Smooth muscle cell (in vitro differentiated cells): ENCODE results near the gene DNAH6. TPM values are rescaled to one million over a fixed set of nuclear protein-coding genes. Genes with fewer than 3 reads are reported as not detected.

Experiments
- DNase-seq: peaks from one replicate; lab custom pipeline; 2025; ENCODE audit not compliant: unreplicated experiment; lab: John Stamatoyannopoulos, UW
- H2AFZ ChIP-seq: fragments of 200-600 bp; sonication (generic); 2 replicates; pipeline ENCODE4 v1.6.0; 2016; ENCODE audit warnings: antibody characterized with exemption, low read depth, mild to moderate bottlenecking
- H3F3A ChIP-seq: fragments of 200-600 bp; sonication (generic); 2 replicates; pipeline ENCODE4 v1.6.0; 2017; ENCODE audit warnings: antibody characterized with exemption, low read depth
- H3K27ac ChIP-seq: fragments of 200-600 bp; sonication (generic); 2 replicates; pipeline ENCODE4 v1.5.1; 2016; ENCODE audit warnings: low read depth, mild to moderate bottlenecking
- H3K27me3 ChIP-seq: fragments of 200-600 bp; sonication (generic); 2 replicates; pipeline ENCODE4 v1.6.1; 2016; ENCODE audit warnings: low read depth, mild to moderate bottlenecking
- H3K36me3 ChIP-seq: fragments of 200-600 bp; sonication (generic); 2 replicates; pipeline ENCODE4 v1.5.1; 2016; ENCODE audit warnings: low read depth
- H3K4me1 ChIP-seq: fragments of 200-600 bp; sonication (generic); 2 replicates; pipeline ENCODE4 v1.5.1; 2016; ENCODE audit warnings: low read depth
- H3K4me2 ChIP-seq: fragments of 200-600 bp; sonication (generic); 2 replicates; pipeline ENCODE4 v1.6.0; 2016; ENCODE audit warnings: mild to moderate bottlenecking
- H3K4me3 ChIP-seq: fragments of 200-600 bp; sonication (generic); 2 replicates; pipeline ENCODE4 v1.5.1; 2016; ENCODE audit warnings: mild to moderate bottlenecking
- H3K79me2 ChIP-seq: fragments of 200-600 bp; sonication (generic); 2 replicates; pipeline ENCODE4 v1.6.0; 2016; ENCODE audit warnings: low read depth, mild to moderate bottlenecking
- H3K9ac ChIP-seq: fragments of 200-600 bp; sonication (generic); 2 replicates; pipeline ENCODE4 v1.6.0; 2016; ENCODE audit warnings: low read depth
- H3K9me3 ChIP-seq: fragments of 200-600 bp; sonication (generic); replicated peaks from 2 replicates; pipeline ENCODE4 v1.5.1; 2016; ENCODE audit warnings: low read depth
- H4K20me1 ChIP-seq: fragments of 200-600 bp; sonication (generic); 2 replicates; pipeline ENCODE4 v1.6.0; 2016; ENCODE audit warnings: low read depth
- CTCF ChIP-seq: fragments of 200-600 bp; sonication (generic); IDR thresholded peaks from 2 replicates; pipeline ENCODE4 v1.5.1; 2017; ENCODE audit warnings: borderline replicate concordance, mild to moderate bottlenecking, antibody characterized with exemption; ENCODE audit not compliant: insufficient read depth, poor library complexity, severe bottlenecking
- WGBS: methylation state at CpG from one replicate; pipeline ENCODE4 v1.1.7; 2016; ENCODE audit warnings: low lambda C conversion rate; 5-methylcytosine and 5-hydroxymethylcytosine counted together
- polyA plus RNA-seq: library from polyadenylated mRNA; unstranded; fragments of >200 nt; fragmentation: Nextera tagmentation; extraction: Ambion mirVana; gene quantifications from 2 replicates; pipeline ENCODE4 v1.2.1, GENCODE V29; 2016
- total RNA-seq: library from RNA; depleted of rRNA; stranded (reverse); fragments of >200 nt; gene quantifications from 2 replicates; pipeline ENCODE4 v1.2.3, GENCODE V29; 2014

Gene DNAH6
- total and polyA plus RNA-seq, 2 experiments from 2014 or later: 0.27 to 0.96 TPM

GRCh38 chr2:84613082-84613481 lies 96.8 kb downstream of the DNAH6 start:
- no peaks in the 10 kb centered on the region for H3F3A ChIP-seq
- no peaks in the 10 kb centered on the region for H3K9me3 ChIP-seq
- H3K4me3 ChIP-seq: no peak overlapping the region
- TF ChIP-seq CTCF: no peak
- no peak overlapping the region for H3K4me2 ChIP-seq
- no peak overlapping the region for H2AFZ ChIP-seq
- no peak for DNase-seq
- H3K36me3 ChIP-seq: no peaks in the 10 kb centered on the region
- H4K20me1 ChIP-seq: no peaks in the 10 kb centered on the region
- no peaks in the 10 kb centered on the region for H3K4me1 ChIP-seq
- 55% methylated on average over 2 of the region's 2 CpGs for WGBS
- no peaks in the 10 kb centered on the region for H3K79me2 ChIP-seq
- no peaks in the 10 kb centered on the region for H3K27me3 ChIP-seq
- H3K9ac ChIP-seq: no peak overlapping the region
- H3K27ac ChIP-seq: no peak overlapping the region

- DNase-seq: no peak
- H3K36me3 ChIP-seq: no peaks in the 10 kb centered on the region
- H3F3A ChIP-seq: no peaks in the 10 kb centered on the region
- H3K27me3 ChIP-seq: no peaks in the 10 kb centered on the region
- H3K4me1 ChIP-seq: no peaks in the 10 kb centered on the region
- H3K9me3 ChIP-seq: no peaks in the 10 kb centered on the region
- no peak overlapping the region for H2AFZ ChIP-seq
- WGBS: 81% methylated on average over 4 of the region's 4 CpGs
- H3K4me3 ChIP-seq: no peak overlapping the region
- no peak for TF ChIP-seq CTCF
- H3K9ac ChIP-seq: no peak overlapping the region
- no peak overlapping the region for H3K4me2 ChIP-seq
- H4K20me1 ChIP-seq: no peaks in the 10 kb centered on the region
- no peaks in the 10 kb centered on the region for H3K79me2 ChIP-seq
- no peak overlapping the region for H3K27ac ChIP-seq
These were observed 103.6 kb downstream of the DNAH6 start for GRCh38 chr2:84619794-84620371.

- WGBS: 66% methylated on average over 2 of the region's 2 CpGs
- no peak for DNase-seq
- Histone ChIP-seq H3K27me3 (peaks cover 3% of the 10 kb centered on the region), H3K9ac (no peak overlapping the region), H2AFZ (no peak overlapping the region), H4K20me1 (no peaks in the 10 kb centered on the region), H3K4me1 (no peaks in the 10 kb centered on the region), H3K9me3 (no peaks in the 10 kb centered on the region), H3K4me3 (no peak overlapping the region), H3K36me3 (no peaks in the 10 kb centered on the region), H3K4me2 (no peak overlapping the region), H3K79me2 (no peaks in the 10 kb centered on the region), H3F3A (no peaks in the 10 kb centered on the region), H3K27ac (no peak overlapping the region)
- TF ChIP-seq CTCF: no peak
These were observed 112.2 kb downstream of the DNAH6 start for GRCh38 chr2:84628486-84628885.

GRCh38 chr2:84629550-84629949 lies 113.3 kb downstream of the DNAH6 start:
- no peaks in the 10 kb centered on the region for H4K20me1 ChIP-seq
- no peak for DNase-seq
- no peaks in the 10 kb centered on the region for H3K79me2 ChIP-seq
- no peaks in the 10 kb centered on the region for H3K9me3 ChIP-seq
- TF ChIP-seq CTCF: no peak
- H3K27me3 ChIP-seq: peaks cover 12% of the 10 kb centered on the region
- no peak overlapping the region for H3K4me2 ChIP-seq
- H3K27ac ChIP-seq: no peak overlapping the region
- H2AFZ ChIP-seq: no peak overlapping the region
- no peaks in the 10 kb centered on the region for H3F3A ChIP-seq
- no peaks in the 10 kb centered on the region for H3K36me3 ChIP-seq
- no peaks in the 10 kb centered on the region for H3K4me1 ChIP-seq
- no peak overlapping the region for H3K4me3 ChIP-seq
- no peak overlapping the region for H3K9ac ChIP-seq
